Endothelial cell of umbilical vein (primary cell): ENCODE measurements around the gene MT1HL1.

Experiments
- CTCF ChIP-seq, 2 donors: IDR thresholded peaks; 1 replicate in 1 of 2; 2 replicates in 1 of 2; pipeline ENCODE4 v1.5.1; 2011; ENCODE audit warnings: low read length in 2 of 2, mild to moderate bottlenecking in 2 of 2, moderate library complexity in 2 of 2, control low read depth in 1 of 2, inconsistent platforms in 1 of 2, low read depth in 1 of 2; ENCODE audit not compliant: insufficient read depth in 1 of 2; ENCODE audit errors: extremely low read depth in 1 of 2
- GATA2 ChIP-seq: IDR thresholded peaks from 2 replicates; pipeline ENCODE4 v1.7.0; 2011; ENCODE audit warnings: low read depth, mild to moderate bottlenecking, moderate library complexity, mixed read lengths, low read length; ENCODE audit not compliant: insufficient read length, insufficient read depth
- POLR2A ChIP-seq: IDR thresholded peaks from 2 replicates; pipeline ENCODE4 v1.6.1; 2012; ENCODE audit warnings: low read depth, mild to moderate bottlenecking, control low read depth, low read length
- POLR2AphosphoS5 ChIP-seq: IDR thresholded peaks from 2 replicates; pipeline ENCODE4 v1.6.1; 2012; ENCODE audit warnings: low read depth, mild to moderate bottlenecking, control low read depth, low read length, moderate library complexity; ENCODE audit not compliant: insufficient read depth

- TF ChIP-seq POLR2A = no peak
- no peak for TF ChIP-seq CTCF (IDR thresholded peaks at IDR 0.05; ENCODE audit: extremely low read depth in 1 of 2, insufficient read depth in 1 of 2, low read depth in 1 of 2, low read length in 2 of 2)
- no peak for TF ChIP-seq POLR2AphosphoS5
- no peak for TF ChIP-seq GATA2
Measured at GRCh38 chr1:236966636-236967035, 37.6 kb downstream of the MT1HL1 start.
